ENCODE measurements around the gene SH3PXD2A. TPM values are rescaled to one million over a fixed set of nuclear protein-coding genes. Genes with fewer than 3 reads are reported as not detected.

SH3PXD2A gene
- total and polyA plus RNA-seq, 9 of the 15 experiments (the other 6 are each of a cell fraction or from before 2014, with no cell fraction given), result 0.41 to 9.3 (median 2.5) TPM

DNA sequence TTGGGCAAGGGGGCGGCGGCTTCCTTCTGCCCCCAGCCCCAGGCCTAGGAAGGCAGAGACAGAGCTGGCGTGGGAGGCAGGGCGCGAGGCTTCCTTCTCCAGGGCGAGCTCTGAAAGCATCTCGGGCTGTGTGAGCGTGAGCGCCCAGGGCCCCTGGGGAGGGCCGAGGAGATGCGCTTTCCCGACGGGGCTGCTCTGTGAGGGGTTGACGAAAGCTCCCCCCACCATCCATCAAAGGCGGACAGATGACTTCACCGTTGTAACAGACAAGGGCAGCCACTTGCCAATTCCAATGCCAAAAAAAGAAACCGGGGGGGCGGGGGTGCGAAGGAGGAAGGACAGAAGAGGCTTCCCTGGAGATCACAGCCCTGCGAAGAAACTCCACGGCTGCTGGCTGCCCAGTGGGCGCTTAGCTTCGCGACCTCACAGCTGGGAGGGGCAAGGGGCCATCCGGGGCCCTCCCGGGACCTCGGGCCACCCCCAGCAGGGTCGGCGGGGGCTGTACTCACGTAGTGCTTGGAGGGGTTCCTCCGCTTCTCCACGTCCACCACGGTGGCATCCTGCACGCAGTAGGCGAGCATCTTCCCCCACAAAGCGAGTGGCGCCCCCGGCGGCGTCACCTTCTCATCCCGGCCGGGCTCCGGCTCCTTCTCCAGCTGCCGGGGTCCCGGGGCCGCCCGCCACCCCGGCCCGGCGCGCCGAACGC lies 537 bp downstream of the SH3PXD2A start:
- no TSS peak for BruUV-seq (replicated peaks)
- no peak for DNase-seq (ENCODE audit: extremely low read depth in 1 of 4, low spot score in 3 of 4)
- no peaks in the 10 kb centered on the region for H3K36me3 ChIP-seq (ENCODE audit: control insufficient read depth, insufficient read depth, low read length)
- peaks cover 0 to 7% of the 10 kb centered on the region in 2 experiments; a peak in 1 of 5 replicates for H3K4me1 ChIP-seq (replicated peaks in 1 of 2; ENCODE audit: control insufficient read depth in 2 of 2, insufficient read depth in 2 of 2, low read length in 2 of 2)
- H3K4me3 ChIP-seq, result no peak overlapping the region
- H3K4me2 ChIP-seq (ENCODE audit: insufficient read depth, low read length), result no peak overlapping the region
- in situ Hi-C loops (cut with MboI) (loop anchor here (25.0 kb wide), 1 partner anchor 268 kb away; no protein-coding TSS in a partner anchor), intact Hi-C loops (cut with micrococcal nuclease) (loop anchor here (5.0 kb wide), 1 partner anchor 123 kb away; no protein-coding TSS in a partner anchor)
- no peak overlapping the region for H3K27ac ChIP-seq (ENCODE audit: extremely low read depth, low read depth, low read length)
- no peaks in the 10 kb centered on the region for H3K79me2 ChIP-seq (ENCODE audit: control insufficient read depth, insufficient read depth, low read length)
- H3K9me1 ChIP-seq (ENCODE audit: control insufficient read depth, insufficient read depth, low read length), result no peaks in the 10 kb centered on the region
- TF ChIP-seq CEBPG (CRISPR knock-in tag; IDR thresholded peaks at IDR 0.05) (no peak), CEBPG (tag; conservative IDR thresholded peaks at IDR 0.05 in 1 of 2, IDR thresholded peaks at IDR 0.05 in 1 of 2) (no peak), ZNF134 (CRISPR knock-in tag; conservative IDR thresholded peaks at IDR 0.05) (no peak)
- TF ChIP-seq, protein P1, sequence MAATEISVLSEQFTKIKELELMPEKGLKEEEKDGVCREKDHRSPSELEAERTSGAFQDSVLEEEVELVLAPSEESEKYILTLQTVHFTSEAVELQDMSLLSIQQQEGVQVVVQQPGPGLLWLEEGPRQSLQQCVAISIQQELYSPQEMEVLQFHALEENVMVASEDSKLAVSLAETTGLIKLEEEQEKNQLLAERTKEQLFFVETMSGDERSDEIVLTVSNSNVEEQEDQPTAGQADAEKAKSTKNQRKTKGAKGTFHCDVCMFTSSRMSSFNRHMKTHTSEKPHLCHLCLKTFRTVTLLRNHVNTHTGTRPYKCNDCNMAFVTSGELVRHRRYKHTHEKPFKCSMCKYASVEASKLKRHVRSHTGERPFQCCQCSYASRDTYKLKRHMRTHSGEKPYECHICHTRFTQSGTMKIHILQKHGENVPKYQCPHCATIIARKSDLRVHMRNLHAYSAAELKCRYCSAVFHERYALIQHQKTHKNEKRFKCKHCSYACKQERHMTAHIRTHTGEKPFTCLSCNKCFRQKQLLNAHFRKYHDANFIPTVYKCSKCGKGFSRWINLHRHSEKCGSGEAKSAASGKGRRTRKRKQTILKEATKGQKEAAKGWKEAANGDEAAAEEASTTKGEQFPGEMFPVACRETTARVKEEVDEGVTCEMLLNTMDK (IDR thresholded peaks at IDR 0.05; ENCODE audit: borderline replicate concordance, insufficient read depth, low read depth, low read length, poor library complexity, severe bottlenecking), result no peak
- no peak overlapping the region for H2AFZ ChIP-seq (ENCODE audit: low read depth, low read length)
- CTCF ChIA-PET (ENCODE audit: low intra/inter-chr PET ratio), result interaction anchor here (0.6 kb wide), 1 partner anchor 46 kb away, joined by 3 read pairs; no protein-coding TSS in a partner anchor
- WGBS (ENCODE audit: insufficient coverage, low coverage, missing lambda C conversion rate), result 10% methylated on average over 29 of the region's 53 CpGs
- peaks cover 7 to 45% of the 10 kb centered on the region in 2 experiments for H3K27me3 ChIP-seq (ENCODE audit: control insufficient read depth in 2 of 2, insufficient read depth in 2 of 2, low read length in 2 of 2)
- POLR2A ChIA-PET, result interaction anchor here (0.7 to 1.2 kb wide), 2 partner anchors 20 to 56 kb away, joined by 3 read pairs; no protein-coding TSS in a partner anchor
- H4K20me1 ChIP-seq (replicated peaks; ENCODE audit: control insufficient read depth, insufficient read depth, low read length), result no peaks in the 10 kb centered on the region
- no peak for ATAC-seq
- H3K9ac ChIP-seq (ENCODE audit: insufficient read depth in 1 of 2, low read depth in 2 of 2, low read length in 2 of 2), result no peak overlapping the region
- FAIRE-seq, result no peak
- H3K9me3 ChIP-seq (replicated peaks; ENCODE audit: control insufficient read depth, insufficient read depth, low read depth, low read length), result no peaks in the 10 kb centered on the region

All from K562 (cell line).